ENCODE results near the gene HAUS1. TPM values are rescaled to one million over a fixed set of nuclear protein-coding genes. Genes with fewer than 3 reads are reported as not detected.

HAUS1 gene
- total RNA-seq, 1 donor from 2014 or later = 17.8 TPM

- TF ChIP-seq, protein P1, sequence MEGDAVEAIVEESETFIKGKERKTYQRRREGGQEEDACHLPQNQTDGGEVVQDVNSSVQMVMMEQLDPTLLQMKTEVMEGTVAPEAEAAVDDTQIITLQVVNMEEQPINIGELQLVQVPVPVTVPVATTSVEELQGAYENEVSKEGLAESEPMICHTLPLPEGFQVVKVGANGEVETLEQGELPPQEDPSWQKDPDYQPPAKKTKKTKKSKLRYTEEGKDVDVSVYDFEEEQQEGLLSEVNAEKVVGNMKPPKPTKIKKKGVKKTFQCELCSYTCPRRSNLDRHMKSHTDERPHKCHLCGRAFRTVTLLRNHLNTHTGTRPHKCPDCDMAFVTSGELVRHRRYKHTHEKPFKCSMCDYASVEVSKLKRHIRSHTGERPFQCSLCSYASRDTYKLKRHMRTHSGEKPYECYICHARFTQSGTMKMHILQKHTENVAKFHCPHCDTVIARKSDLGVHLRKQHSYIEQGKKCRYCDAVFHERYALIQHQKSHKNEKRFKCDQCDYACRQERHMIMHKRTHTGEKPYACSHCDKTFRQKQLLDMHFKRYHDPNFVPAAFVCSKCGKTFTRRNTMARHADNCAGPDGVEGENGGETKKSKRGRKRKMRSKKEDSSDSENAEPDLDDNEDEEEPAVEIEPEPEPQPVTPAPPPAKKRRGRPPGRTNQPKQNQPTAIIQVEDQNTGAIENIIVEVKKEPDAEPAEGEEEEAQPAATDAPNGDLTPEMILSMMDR (IDR thresholded peaks at IDR 0.05) = no peak
- Histone ChIP-seq H3K9me3 (no peaks in the 10 kb centered on the region), H3K36me3 (no peaks in the 10 kb centered on the region), H3K27ac (no peak overlapping the region), H3K4me3 (no peak overlapping the region), H3K4me1 (no peaks in the 10 kb centered on the region), H3K27me3 (ENCODE audit: low read depth) (no peaks in the 10 kb centered on the region)
- ATAC-seq = no peak
- DNase-seq = no peak
- intact Hi-C loops (cut with DNase I) = no loop called here
Observed at GRCh38 chr18:46061796-46062195, 42.4 kb upstream of the HAUS1 start.

GRCh38 chr18:46062781-46063180 lies 41.4 kb upstream of the HAUS1 start:
- Histone ChIP-seq H3K27ac (no peak overlapping the region), H3K36me3 (no peaks in the 10 kb centered on the region), H3K4me1 (no peaks in the 10 kb centered on the region), H3K27me3 (ENCODE audit: low read depth) (no peaks in the 10 kb centered on the region), H3K4me3 (no peak overlapping the region), H3K9me3 (no peaks in the 10 kb centered on the region)
- intact Hi-C loops (cut with DNase I) = no loop called here
- TF ChIP-seq, protein P1 (IDR thresholded peaks at IDR 0.05) = no peak
- ATAC-seq = no peak
- no peak for DNase-seq

- Histone ChIP-seq H3K27ac (no peak overlapping the region), H3K27me3 (ENCODE audit: low read depth) (no peaks in the 10 kb centered on the region), H3K4me1 (peaks cover 29% of the 10 kb centered on the region), H3K36me3 (no peaks in the 10 kb centered on the region), H3K4me3 (no peak overlapping the region), H3K9me3 (no peaks in the 10 kb centered on the region)
- ATAC-seq = no peak
- intact Hi-C loops (cut with DNase I) = no loop called here
- TF ChIP-seq, protein P1 (IDR thresholded peaks at IDR 0.05) = no peak
- DNase-seq = no peak
Observed at GRCh38 chr18:46067438-46068007, 36.7 kb upstream of the HAUS1 start.

DNA sequence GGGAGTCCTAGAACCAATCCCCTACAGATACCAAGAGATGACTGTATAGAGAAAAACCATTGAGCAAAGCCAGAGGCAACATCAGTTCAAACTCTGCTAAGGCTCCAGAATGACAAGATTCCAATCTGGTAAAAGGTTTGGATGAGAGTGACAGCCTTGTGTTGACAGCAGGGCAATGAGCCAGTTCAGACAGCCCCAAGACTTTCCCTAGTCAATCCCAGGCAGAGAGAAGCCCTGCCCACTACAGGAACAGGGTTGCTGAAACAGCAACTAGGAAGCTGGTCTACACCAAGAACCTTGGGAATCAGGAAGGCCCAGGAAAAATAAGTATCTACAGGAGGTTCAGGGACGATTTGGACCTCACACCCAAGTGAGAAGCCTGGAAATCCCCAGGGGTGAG lies 35.4 kb upstream of the HAUS1 start:
- Histone ChIP-seq H3K36me3 (no peaks in the 10 kb centered on the region), H3K27me3 (ENCODE audit: low read depth) (no peaks in the 10 kb centered on the region), H3K4me1 (peaks cover 40% of the 10 kb centered on the region), H3K27ac (no peak overlapping the region), H3K4me3 (no peak overlapping the region), H3K9me3 (no peaks in the 10 kb centered on the region)
- no peak for DNase-seq
- intact Hi-C loops (cut with DNase I) = no loop called here
- ATAC-seq = no peak
- TF ChIP-seq, protein P1 (IDR thresholded peaks at IDR 0.05) = no peak

DNA sequence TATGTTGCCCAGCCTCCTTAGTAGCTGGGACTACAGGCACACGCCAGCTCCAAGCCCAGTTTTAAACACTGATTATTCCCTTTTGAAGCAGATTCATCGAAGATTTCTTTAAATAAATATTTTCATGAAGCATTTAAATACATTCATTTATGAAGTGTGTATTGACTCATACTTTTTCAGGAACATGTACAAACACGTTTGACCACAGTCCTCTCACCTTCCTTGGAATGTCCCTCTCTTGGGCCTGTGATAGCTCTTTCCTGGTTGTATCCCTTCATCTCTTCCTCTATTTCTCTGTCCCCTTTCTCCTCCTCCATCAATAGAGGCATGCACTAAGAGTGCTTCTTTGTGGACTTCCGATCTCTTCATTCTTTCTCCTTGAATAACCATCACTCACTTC lies 34.7 kb upstream of the HAUS1 start:
- ATAC-seq (peak in 1 of 2 donors; percentile 26), DNase-seq (no peak)
- H3K36me3 ChIP-seq = no peaks in the 10 kb centered on the region
- peaks cover 40% of the 10 kb centered on the region for H3K4me1 ChIP-seq
- intact Hi-C loops (cut with DNase I) = no loop called here
- H3K27me3 ChIP-seq (ENCODE audit: low read depth) = no peaks in the 10 kb centered on the region
- H3K9me3 ChIP-seq = no peaks in the 10 kb centered on the region
- no peak overlapping the region for H3K27ac ChIP-seq
- no peak overlapping the region for H3K4me3 ChIP-seq
- TF ChIP-seq, protein P1 (IDR thresholded peaks at IDR 0.05) = no peak
